Thoracic aorta (tissue), 2 donors: ENCODE data around the gene DNAJC1. TPM values are rescaled to one million over a fixed set of nuclear protein-coding genes. Genes with fewer than 3 reads are reported as not detected.
"Not testable (repeated sequence)": the region's sequence is repeated elsewhere in the genome, so short reads cannot be mapped to it uniquely, and the experiment has no call there.

Experiments
- ATAC-seq: fragments of 150-250 bp; one replicate; pipeline ENCODE4 v1.8.0; 2017; ENCODE audit warnings: low read depth; ENCODE audit not compliant: insufficient number of reproducible peaks, low FRiP score
- DNase-seq: peaks from one replicate; pipeline ENCODE4 v3.0.0-alpha.2; 2020; ENCODE audit warnings: low spot score
- H3K27ac ChIP-seq, 2 donors: fragments of 200-600 bp; sonication (generic); 1 replicate in 1 of 2; 2 replicates in 1 of 2; pipeline ENCODE4 v1.5.1; 2016; ENCODE audit warnings: mild to moderate bottlenecking in 2 of 2, moderate library complexity in 2 of 2
- H3K27me3 ChIP-seq: fragments of 200-600 bp; sonication (generic); replicated peaks from 2 replicates; pipeline ENCODE4 v1.6.0; 2016; ENCODE audit warnings: mild to moderate bottlenecking; ENCODE audit not compliant: insufficient read depth
- H3K36me3 ChIP-seq: fragments of 200-600 bp; sonication (generic); one replicate; pipeline ENCODE4 v1.5.1; 2016
- H3K4me1 ChIP-seq, 2 donors: fragments of 200-600 bp; sonication (generic); 1 replicate in 1 of 2; 2 replicates in 1 of 2; pipeline versions ENCODE4 v1.5.1 to v1.6.0; 2016; ENCODE audit warnings: low read depth in 2 of 2, mild to moderate bottlenecking in 1 of 2; ENCODE audit not compliant: control insufficient read depth in 1 of 2
- H3K4me3 ChIP-seq: fragments of 200-600 bp; sonication (generic); 2 replicates; pipeline ENCODE4 v1.5.1; 2016; ENCODE audit warnings: mild to moderate bottlenecking
- H3K9me3 ChIP-seq: fragments of 200-600 bp; sonication (generic); 2 replicates; pipeline ENCODE4 v1.5.1; 2016
- total RNA-seq, 2 donors: library from RNA; depleted of rRNA; stranded (reverse); fragments of >200 nt; gene quantifications; one replicate each; pipeline versions ENCODE4 v1.1.0 to v1.2.3, GENCODE V29; 2016
- TF ChIP-seq, protein P1 (sequence below): fragments of 200-600 bp; sonication (generic); IDR thresholded peaks from one replicate; pipeline ENCODE4 v1.5.1; 2019; ENCODE audit warnings: antibody characterized with exemption

The DNAJC1 gene
- total RNA-seq, 2 donors from 2014 or later, result 63.1 to 156 TPM

DNA sequence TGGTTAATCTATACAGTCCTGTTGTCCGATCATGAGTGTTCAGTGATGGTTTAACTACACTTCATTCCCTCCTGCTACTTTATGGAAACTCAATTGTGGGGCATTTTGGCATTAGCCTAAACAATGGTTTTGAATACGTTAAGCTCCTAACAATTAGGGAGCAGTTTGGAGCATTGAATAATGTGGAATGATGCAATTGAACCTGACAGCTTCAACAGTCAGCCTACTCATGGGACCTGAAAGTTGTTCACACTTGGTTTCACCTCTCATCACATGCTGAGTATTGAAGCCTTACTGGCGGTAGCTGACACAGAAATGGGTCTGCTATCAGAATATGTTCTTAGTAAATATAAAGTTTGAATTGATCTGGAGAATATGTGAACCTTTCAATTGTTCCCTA, 283.4 kb downstream of the DNAJC1 start:
- Histone ChIP-seq H3K36me3 (no peaks in the 10 kb centered on the region), H3K27ac (no peak overlapping the region), H3K4me3 (no peak overlapping the region), H3K27me3 (no peaks in the 10 kb centered on the region), H3K4me1 (peaks cover 4 to 12% of the 10 kb centered on the region in 2 donors), H3K9me3 (no peaks in the 10 kb centered on the region)
- DNase-seq, result no peak
- ATAC-seq, result no peak
- TF ChIP-seq, protein P1, sequence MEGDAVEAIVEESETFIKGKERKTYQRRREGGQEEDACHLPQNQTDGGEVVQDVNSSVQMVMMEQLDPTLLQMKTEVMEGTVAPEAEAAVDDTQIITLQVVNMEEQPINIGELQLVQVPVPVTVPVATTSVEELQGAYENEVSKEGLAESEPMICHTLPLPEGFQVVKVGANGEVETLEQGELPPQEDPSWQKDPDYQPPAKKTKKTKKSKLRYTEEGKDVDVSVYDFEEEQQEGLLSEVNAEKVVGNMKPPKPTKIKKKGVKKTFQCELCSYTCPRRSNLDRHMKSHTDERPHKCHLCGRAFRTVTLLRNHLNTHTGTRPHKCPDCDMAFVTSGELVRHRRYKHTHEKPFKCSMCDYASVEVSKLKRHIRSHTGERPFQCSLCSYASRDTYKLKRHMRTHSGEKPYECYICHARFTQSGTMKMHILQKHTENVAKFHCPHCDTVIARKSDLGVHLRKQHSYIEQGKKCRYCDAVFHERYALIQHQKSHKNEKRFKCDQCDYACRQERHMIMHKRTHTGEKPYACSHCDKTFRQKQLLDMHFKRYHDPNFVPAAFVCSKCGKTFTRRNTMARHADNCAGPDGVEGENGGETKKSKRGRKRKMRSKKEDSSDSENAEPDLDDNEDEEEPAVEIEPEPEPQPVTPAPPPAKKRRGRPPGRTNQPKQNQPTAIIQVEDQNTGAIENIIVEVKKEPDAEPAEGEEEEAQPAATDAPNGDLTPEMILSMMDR, result no peak

DNA sequence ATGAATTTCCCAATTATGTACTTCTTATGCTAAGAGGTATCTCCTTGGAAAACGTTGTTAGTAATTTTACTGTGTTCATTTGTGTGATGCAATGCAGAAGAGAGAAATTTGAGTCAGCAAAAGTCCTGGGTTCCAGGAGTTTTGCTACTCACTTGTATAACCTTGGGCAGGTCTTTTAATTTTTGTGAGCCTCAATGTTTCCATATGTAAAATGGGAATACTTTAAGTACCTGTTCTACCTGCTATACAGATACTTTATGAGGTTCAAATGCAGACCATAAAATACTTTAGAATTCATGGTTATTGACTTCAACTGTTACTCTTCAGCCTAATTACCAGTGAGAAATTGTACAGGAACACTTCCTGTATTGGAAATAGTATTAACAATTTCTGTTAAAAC, 284.0 kb downstream of the DNAJC1 start:
- Histone ChIP-seq H3K9me3 (no peaks in the 10 kb centered on the region), H3K4me1 (peaks cover 0 to 6% of the 10 kb centered on the region in 2 donors), H3K27me3 (no peaks in the 10 kb centered on the region), H3K4me3 (no peak overlapping the region), H3K27ac (no peak overlapping the region), H3K36me3 (peaks cover 1% of the 10 kb centered on the region)
- TF ChIP-seq, protein P1, result no peak
- ATAC-seq (no peak), DNase-seq (no peak)

DNA sequence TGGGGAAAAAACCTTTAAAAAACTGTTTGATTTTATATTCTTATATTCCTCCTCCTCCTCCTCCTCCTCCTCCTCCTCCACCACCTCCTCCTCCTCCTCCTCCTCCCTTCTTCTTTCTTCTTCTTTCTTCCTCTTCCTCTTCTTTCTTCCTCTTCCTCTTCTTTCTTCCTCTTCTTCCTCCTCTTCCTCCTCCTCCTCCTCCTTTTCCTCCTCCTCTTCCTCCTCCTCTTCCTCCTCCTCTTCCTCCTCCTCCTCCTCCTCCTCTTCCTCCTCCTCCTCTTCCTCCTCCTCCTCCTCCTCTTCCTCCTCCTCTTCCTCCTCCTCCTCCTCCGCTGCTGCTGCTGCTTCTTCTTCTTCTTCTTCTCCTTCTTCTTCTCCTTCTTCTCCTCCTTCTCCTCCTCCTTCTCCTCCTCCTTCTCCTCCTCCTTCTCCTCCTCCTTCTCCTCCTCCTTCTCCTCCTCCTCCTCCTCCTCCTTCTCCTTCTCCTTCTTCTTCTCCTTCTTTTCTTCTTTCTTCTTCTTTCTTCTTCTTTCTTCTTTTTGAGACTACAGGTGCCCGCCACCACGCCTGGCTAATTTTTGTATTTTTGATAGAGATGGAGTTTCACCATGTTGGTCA, 286.0 kb downstream of the DNAJC1 start:
- H3K27ac ChIP-seq, H3K4me1 ChIP-seq, H3K4me3 ChIP-seq, ATAC-seq, H3K27me3 ChIP-seq, DNase-seq, H3K9me3 ChIP-seq, H3K36me3 ChIP-seq: not testable (repeated sequence)

DNA sequence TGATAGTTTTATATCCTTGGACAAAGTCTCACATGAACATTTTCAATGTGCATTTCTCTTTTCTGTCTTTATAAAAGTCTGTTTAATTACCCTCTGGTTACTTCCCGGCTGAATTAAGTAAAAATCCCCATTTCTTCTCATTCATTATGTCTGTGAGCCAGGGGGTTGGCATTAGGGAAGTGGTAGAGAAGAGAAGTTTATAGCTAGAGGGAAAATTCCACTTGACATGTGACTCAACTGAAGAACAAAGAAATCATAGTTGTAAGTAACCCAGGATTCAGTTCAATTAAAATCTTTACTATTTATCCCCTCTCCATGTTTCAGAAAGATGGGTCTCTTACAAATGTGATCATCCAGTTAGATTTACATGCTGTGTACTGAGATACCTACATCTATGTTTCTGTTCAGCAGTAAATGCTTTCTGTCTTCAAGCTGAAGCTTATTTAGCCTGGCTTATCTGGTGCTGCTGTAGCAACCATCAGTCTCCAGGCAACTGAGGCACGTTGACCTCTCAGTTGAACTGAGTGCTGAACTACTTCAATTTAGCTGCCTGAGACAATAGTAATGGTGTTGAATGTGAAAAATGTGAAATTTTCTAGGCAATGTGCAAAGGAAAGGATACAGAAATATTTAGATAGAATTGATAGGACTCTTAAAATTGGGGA, 287.9 kb downstream of the DNAJC1 start:
- Histone ChIP-seq H3K27me3 (no peaks in the 10 kb centered on the region), H3K4me1 (no peaks in the 10 kb centered on the region), H3K36me3 (peaks cover 8% of the 10 kb centered on the region), H3K4me3 (no peak overlapping the region), H3K27ac (no peak overlapping the region), H3K9me3 (no peaks in the 10 kb centered on the region)
- DNase-seq (no peak), ATAC-seq (no peak)
- TF ChIP-seq, protein P1, result no peak

DNA sequence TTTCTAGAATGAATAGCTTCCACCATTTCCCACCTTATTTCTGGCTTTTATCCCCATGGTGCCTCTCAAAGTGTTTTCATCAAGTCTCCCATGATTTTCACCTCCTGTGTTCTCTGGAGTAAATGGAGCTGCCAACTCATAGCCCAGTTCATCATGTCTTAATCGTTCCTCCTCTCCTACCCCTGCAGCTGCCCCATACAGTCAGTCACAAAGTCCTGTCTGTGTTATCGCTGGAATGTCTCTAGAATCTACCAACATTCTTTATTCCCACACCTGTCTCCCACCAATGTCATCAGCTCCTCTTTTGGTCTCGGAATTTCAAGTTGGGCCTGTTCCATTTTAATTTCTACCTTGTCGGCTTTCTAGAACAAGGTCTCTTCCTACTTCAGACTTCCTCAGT, 290.6 kb downstream of the DNAJC1 start:
- no peaks in the 10 kb centered on the region for H3K4me1 ChIP-seq
- peaks cover 8% of the 10 kb centered on the region for H3K36me3 ChIP-seq
- no peak overlapping the region for H3K27ac ChIP-seq
- no peak overlapping the region for H3K4me3 ChIP-seq
- ATAC-seq (no peak), DNase-seq (no peak)
- TF ChIP-seq, protein P1, result no peak
- H3K27me3 ChIP-seq, result no peaks in the 10 kb centered on the region
- no peaks in the 10 kb centered on the region for H3K9me3 ChIP-seq

DNA sequence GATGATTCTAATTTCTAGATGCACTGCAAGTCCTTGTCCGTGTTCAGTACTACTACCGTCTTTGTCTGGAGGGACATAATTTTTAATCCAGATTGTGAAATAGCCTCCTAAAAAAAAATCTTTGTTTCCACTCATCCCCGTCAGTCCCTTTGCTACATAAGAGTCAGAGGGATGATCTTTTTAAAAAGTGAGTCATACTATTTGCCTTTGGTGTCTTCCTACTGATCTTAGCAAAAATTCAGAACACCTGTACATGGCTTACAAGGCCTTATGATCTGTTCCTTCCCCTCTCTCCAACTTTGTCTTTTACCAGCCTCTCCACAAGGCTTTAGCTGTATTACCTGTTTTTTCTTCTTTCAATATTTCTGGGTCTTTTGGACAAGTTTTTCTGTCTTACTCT, 296.0 kb downstream of the DNAJC1 start:
- TF ChIP-seq, protein P1, result no peak
- DNase-seq (no peak), ATAC-seq (no peak)

More for the DNA sequence above, 296.0 kb downstream of the DNAJC1 start:
- H3K36me3 ChIP-seq, result no peaks in the 10 kb centered on the region
- no peaks in the 10 kb centered on the region for H3K4me1 ChIP-seq
- H3K27me3 ChIP-seq, result no peaks in the 10 kb centered on the region
- no peak overlapping the region for H3K4me3 ChIP-seq
- H3K27ac ChIP-seq, result no peak overlapping the region
- no peaks in the 10 kb centered on the region for H3K9me3 ChIP-seq
